ENCODE data around the gene NOPCHAP1. TPM values are rescaled to one million over a fixed set of nuclear protein-coding genes. Genes with fewer than 3 reads are reported as not detected.

The NOPCHAP1 gene
- total RNA-seq, 4 donors from 2014 or later, result 2.5 to 5.0 (median 3.3) TPM

DNA sequence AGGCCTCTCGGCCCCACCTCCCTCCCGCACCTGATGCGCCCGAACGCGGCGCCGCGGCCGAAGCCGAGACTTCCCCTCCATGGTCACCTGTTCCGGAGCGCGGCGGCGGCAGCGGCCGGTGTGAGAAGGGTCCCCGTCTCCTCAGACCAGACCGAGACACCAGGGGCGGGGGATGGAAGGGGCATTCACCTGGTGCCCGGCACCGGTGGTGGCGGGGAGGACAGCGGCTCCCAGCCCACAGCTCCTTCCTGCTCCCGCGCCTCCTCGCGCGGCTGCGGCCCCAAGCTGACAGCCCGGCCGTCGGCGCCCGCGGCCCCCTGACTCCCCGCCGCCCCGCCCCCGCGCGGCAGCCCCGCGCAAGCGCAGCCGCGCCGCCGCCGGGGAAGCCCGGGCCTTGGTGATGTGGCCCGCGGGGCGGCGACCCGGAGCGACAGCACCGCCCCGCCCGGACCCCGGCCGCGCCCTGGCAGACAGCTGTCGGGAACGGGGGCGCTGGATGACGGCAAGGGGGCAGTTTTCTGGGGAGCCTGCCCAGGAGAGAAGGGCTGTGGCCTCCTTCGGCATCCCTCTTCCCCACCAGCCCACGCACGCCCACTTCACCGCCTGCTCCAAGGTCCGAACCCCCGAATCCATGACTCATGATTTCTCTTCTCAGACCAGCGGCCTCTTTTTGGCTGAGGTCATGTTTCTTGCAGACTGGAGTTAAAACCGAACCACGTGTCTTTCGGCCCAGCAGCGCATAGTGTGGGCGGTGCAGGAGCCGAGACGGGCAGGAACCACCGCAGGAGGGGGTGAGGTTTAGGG lies 27.9 kb upstream of the NOPCHAP1 start, which contains the start of gene SLC41A2:
SLC41A2 (minus strand) TSS at position 290 of the 804 bp plus-strand sequence. CDS start 29,763 bp downstream, outside the sequence.
- H3K27ac ChIP-seq, result peak within 1 kb of the TSS; percentile 31 to 49 (median 48)
- peak; percentile 79 to 81 for ATAC-seq
- H3K27me3 ChIP-seq, result peaks cover 5 to 24% (median 15%) of the 10 kb centered on the region in 3 donors
- H3K4me1 ChIP-seq, result peaks cover 8 to 9% of the 10 kb centered on the region in 2 donors
- in situ Hi-C loops (cut with MboI; ENCODE audit: low sequenced_read_pairs in 4 of 4) (no loop called here), intact Hi-C loops (cut with DNase I; ENCODE audit: low total_unique reads) (loop anchor here (1.0 kb wide), 1 partner anchor 28 kb away; the partner anchor contains the start of gene NOPCHAP1)
- peak within 1 kb of the TSS; percentile 67 to 93 (median 72) for H3K4me3 ChIP-seq
- DNase-seq, result peak; percentile 45 to 51
- H3K36me3 ChIP-seq, result no peaks in the 10 kb centered on the region
- no peaks in the 10 kb centered on the region for H3K9me3 ChIP-seq
- TF ChIP-seq, protein P1, sequence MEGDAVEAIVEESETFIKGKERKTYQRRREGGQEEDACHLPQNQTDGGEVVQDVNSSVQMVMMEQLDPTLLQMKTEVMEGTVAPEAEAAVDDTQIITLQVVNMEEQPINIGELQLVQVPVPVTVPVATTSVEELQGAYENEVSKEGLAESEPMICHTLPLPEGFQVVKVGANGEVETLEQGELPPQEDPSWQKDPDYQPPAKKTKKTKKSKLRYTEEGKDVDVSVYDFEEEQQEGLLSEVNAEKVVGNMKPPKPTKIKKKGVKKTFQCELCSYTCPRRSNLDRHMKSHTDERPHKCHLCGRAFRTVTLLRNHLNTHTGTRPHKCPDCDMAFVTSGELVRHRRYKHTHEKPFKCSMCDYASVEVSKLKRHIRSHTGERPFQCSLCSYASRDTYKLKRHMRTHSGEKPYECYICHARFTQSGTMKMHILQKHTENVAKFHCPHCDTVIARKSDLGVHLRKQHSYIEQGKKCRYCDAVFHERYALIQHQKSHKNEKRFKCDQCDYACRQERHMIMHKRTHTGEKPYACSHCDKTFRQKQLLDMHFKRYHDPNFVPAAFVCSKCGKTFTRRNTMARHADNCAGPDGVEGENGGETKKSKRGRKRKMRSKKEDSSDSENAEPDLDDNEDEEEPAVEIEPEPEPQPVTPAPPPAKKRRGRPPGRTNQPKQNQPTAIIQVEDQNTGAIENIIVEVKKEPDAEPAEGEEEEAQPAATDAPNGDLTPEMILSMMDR (IDR thresholded peaks at IDR 0.05 in 4 of 5, conservative IDR thresholded peaks at IDR 0.05 in 1 of 5), result peak in 3 of 5 experiments; percentile 23 to 45 (median 31)
- peak; percentile 13 to 40 for TF ChIP-seq POLR2A (IDR thresholded peaks at IDR 0.05)

DNA sequence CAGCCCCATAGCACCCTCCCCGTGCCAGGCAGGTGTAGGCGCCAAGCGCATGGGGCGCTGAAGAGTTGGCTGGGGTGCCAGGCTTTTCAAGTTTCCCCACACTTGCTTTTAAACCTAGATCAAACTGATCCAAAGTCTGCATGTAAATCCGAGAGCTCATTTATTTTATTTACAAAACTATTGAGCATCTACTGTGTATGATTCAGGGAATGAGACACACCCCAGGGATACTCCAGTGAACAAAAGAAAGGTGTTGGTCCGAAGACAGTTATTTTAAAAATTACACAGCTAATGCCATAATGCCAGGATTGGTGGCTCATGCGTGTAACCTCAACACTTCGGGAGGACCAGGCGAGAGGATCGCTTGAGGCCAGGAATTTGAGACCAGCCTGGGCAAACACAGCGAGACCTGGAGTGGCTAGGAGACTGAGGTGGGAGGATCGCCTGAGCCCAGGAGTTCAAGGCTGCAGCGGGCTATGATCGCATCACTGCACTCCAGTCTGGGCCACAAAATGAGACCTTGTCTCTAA lies 27.2 kb upstream of the NOPCHAP1 start:
- no peak for ATAC-seq
- H3K9me3 ChIP-seq, result no peaks in the 10 kb centered on the region
- peak overlapping the region in 2 of 4 donors; percentile 49 for H3K27ac ChIP-seq
- H3K4me3 ChIP-seq, result peak overlapping the region; percentile 67 to 93 (median 72)
- intact Hi-C loops (cut with DNase I; ENCODE audit: low total_unique reads) (loop anchor here (1.0 kb wide), 1 partner anchor 27 kb away; the partner anchor contains the start of gene NOPCHAP1), in situ Hi-C loops (cut with MboI; ENCODE audit: low sequenced_read_pairs in 4 of 4) (no loop called here)
- no peak for DNase-seq
- no peak for TF ChIP-seq POLR2A (IDR thresholded peaks at IDR 0.05)
- TF ChIP-seq, protein P1 (IDR thresholded peaks at IDR 0.05 in 4 of 5, conservative IDR thresholded peaks at IDR 0.05 in 1 of 5), result no peak
- H3K4me1 ChIP-seq, result peaks cover 8 to 9% of the 10 kb centered on the region in 2 donors
- H3K36me3 ChIP-seq, result no peaks in the 10 kb centered on the region
- H3K27me3 ChIP-seq, result peaks cover 5 to 24% (median 15%) of the 10 kb centered on the region in 3 donors

DNA sequence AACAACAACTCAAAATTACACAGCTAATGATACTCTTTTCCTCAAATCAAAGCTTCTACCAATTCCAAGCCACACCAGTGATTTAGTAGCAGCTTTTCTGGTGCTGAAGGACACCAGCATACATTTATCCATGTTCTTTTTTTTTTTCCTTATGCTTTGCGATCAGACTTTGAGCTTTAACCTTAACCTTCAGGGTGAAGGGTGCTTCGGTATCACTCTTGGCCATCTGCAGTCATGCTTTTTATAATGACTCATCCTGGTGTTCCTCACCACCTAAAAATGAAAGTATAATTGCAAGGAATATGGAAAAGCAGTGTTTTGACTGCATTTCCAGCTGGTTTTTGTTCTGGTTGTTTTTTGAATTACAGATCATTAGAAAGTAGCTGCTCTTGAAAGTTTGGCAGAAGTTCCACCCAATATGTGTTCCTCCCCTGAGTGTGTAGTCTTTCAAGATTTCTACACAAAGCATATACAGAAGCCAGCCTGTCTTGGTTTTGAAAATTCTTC lies 26.7 kb upstream of the NOPCHAP1 start:
- H3K9me3 ChIP-seq, result no peaks in the 10 kb centered on the region
- no peaks in the 10 kb centered on the region for H3K36me3 ChIP-seq
- no peak overlapping the region for H3K4me3 ChIP-seq
- H3K27me3 ChIP-seq, result peaks cover 5 to 24% (median 15%) of the 10 kb centered on the region in 3 donors
- TF ChIP-seq POLR2A (IDR thresholded peaks at IDR 0.05), result no peak
- TF ChIP-seq, protein P1 (IDR thresholded peaks at IDR 0.05 in 4 of 5, conservative IDR thresholded peaks at IDR 0.05 in 1 of 5), result no peak
- intact Hi-C loops (cut with DNase I; ENCODE audit: low total_unique reads) (no loop called here), in situ Hi-C loops (cut with MboI; ENCODE audit: low sequenced_read_pairs in 4 of 4) (no loop called here)
- DNase-seq, result no peak
- no peak overlapping the region for H3K27ac ChIP-seq
- ATAC-seq, result no peak
- H3K4me1 ChIP-seq, result peaks cover 8 to 9% of the 10 kb centered on the region in 2 donors

DNA sequence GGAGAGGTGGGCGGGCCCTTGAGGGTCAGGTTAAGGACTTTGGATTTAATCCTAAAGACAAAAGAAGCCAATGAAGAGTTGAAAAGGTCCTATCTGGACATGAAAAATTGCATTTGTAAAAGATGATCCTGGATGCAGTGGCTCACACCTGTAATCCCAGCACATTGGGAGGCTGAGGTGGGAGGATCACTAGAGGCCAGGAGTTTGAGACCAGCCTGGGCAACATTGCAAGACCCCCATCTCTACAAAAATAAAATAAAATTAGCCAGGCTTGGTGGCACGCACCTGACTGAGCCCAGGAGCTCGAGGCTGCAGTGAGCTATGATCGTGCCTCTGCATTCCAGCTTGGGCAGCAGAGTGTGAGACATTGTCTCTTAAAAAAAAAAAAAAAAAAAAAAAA lies 25.7 kb upstream of the NOPCHAP1 start:
- TF ChIP-seq, protein P1 (IDR thresholded peaks at IDR 0.05 in 4 of 5, conservative IDR thresholded peaks at IDR 0.05 in 1 of 5), result no peak
- TF ChIP-seq POLR2A (IDR thresholded peaks at IDR 0.05), result no peak
- Histone ChIP-seq H3K27ac (no peak overlapping the region), H3K9me3 (no peaks in the 10 kb centered on the region), H3K4me3 (no peak overlapping the region), H3K27me3 (peaks cover 5 to 20% (median 15%) of the 10 kb centered on the region in 3 donors), H3K36me3 (no peaks in the 10 kb centered on the region), H3K4me1 (peaks cover 8 to 9% of the 10 kb centered on the region in 2 donors)
- DNase-seq (no peak), ATAC-seq (no peak)
- intact Hi-C loops (cut with DNase I; ENCODE audit: low total_unique reads), result no loop called here
- in situ Hi-C loops (cut with MboI; ENCODE audit: low sequenced_read_pairs in 4 of 4), result no loop called here
